SK-MEL-5 (cell line): ENCODE measurements around the gene FBXW2. TPM values are rescaled to one million over a fixed set of nuclear protein-coding genes. Genes with fewer than 3 reads are reported as not detected.

Experiments used
- DNase-seq: peaks from one replicate; pipeline ENCODE4 v3.0.0-alpha.2; 2016; ENCODE audit warnings: low read depth, low spot score
- in situ Hi-C: cut with HindIII; loops from 2 replicates; pipeline ENCODE4 v1.10.0; 2016; ENCODE audit warnings: low sequenced_read_pairs, high pct_unique_total_duplicates, low pct_unique_long_range_greater_than_20kb
- total RNA-seq: library from RNA; depleted of rRNA; stranded (reverse); fragments of >200 nt; shearing (Covaris generic); gene quantifications from 2 replicates; pipeline ENCODE4 v1.2.3, GENCODE V29; 2014; rRNA removed

The FBXW2 gene
- total RNA-seq, 1 experiment from 2014 or later = 26.4 TPM

GRCh38 chr9:120711354-120711753 lies 81.9 kb downstream of the FBXW2 start:
- in situ Hi-C loops = no loop called here
- DNase-seq = peak; percentile 35

- DNase-seq = peak; percentile 86
Measured at GRCh38 chr9:120710110-120710981, 82.9 kb downstream of the FBXW2 start.

GRCh38 chr9:120708526-120709224 lies 84.5 kb downstream of the FBXW2 start:
- DNase-seq = no peak

More at GRCh38 chr9:120710110-120710981, 82.9 kb downstream of the FBXW2 start:
- in situ Hi-C loops = no loop called here

DNA sequence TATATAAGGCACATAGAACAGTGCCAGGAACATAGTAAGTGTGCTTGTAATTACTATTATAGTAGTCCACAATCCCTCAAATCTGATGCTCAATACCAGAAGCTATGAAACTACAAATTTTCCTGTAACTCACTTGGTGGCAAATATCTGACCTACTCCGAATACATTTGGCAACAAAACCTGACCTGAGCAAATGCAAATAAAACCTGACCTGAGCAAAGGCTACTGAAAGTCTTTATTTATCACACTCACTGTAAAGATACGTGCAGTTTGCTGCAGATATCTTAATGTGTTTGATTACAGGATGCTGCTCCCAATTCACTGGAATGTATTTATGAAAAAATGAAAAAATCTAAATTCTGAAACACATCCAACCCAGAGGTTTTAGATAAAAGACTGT lies 86.0 kb downstream of the FBXW2 start:
- in situ Hi-C loops = no loop called here
- no peak for DNase-seq

More at GRCh38 chr9:120708526-120709224, 84.5 kb downstream of the FBXW2 start:
- in situ Hi-C loops = no loop called here

Other genes with a start within 250 kb of the FBXW2 start
- 114 and 139 TPM in 2 replicates for gene CDK5RAP2, start 213.2 kb downstream of the FBXW2 start, total RNA-seq
- 23.6 and 24.1 TPM in 2 replicates for gene MEGF9, start 78.9 kb downstream of the FBXW2 start, total RNA-seq
- 23.9 and 27.9 TPM in 2 replicates for gene PSMD5, start 49.5 kb upstream of the FBXW2 start, total RNA-seq
- gene PHF19, start 83.8 kb upstream of the FBXW2 start, total RNA-seq = 19.0 and 23.9 TPM in 2 replicates
- gene TRAF1, start 133.4 kb upstream of the FBXW2 start, total RNA-seq = 0.32 and 0.51 TPM in 2 replicates